Measurements from ENCODE around the gene IGF2R.

DNA sequence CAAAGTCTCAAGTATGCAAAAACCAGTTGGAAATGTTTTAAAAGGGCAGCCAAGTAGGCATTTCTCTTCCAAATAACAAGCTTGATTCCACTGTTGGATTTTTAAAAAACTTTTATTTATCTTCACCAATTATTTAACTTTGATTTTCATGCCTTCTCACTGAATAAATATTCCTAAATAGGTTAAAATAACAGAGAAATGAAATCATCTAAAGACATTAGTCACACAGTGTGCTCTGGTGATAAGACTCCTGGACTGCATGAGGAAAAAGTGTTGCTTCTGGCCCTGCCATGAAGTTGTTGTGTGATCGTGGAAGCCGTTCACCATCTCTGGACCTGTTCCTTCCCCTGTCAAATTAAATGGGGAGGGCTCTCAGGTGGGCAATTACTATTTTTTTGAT, 33.8 kb upstream of the IGF2R start:
- TF ChIP-seq POLR2A (IDR thresholded peaks at IDR 0.05; ENCODE audit: low read length) = no peak
- TF ChIP-seq GATA1 (IDR thresholded peaks at IDR 0.05; ENCODE audit: low read depth, low read length) = no peak
